ENCODE data around the gene VTI1A. TPM values are rescaled to one million over a fixed set of nuclear protein-coding genes. Genes with fewer than 3 reads are reported as not detected.

VTI1A gene
- total RNA-seq, 1 experiment from 2014 or later: 61.7 TPM

DNA sequence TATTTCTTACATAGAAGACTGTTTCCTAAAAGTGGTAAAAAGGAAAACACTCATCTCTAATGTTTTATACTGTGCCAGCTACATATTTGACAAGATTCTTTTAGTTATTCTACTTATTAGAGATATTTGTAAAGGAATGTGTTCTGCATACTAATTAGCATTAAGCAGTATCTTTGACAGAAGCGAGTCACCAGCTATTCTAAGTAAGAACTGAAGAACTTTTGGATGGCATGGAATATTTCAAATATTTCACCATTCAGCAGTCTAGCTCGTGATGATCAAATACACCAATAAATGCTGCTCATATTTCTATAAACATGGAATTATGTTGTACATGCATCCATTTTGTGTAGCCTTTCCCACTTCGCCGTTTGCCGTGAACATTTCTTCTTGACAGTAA is 261.4 kb downstream of the VTI1A start:
- no peaks in the 10 kb centered on the region for H4K20me1 ChIP-seq (ENCODE audit: insufficient read depth, low read depth, low read length)
- H3K4me1 ChIP-seq (ENCODE audit: low read length): no peaks in the 10 kb centered on the region
- H3K27me3 ChIP-seq (ENCODE audit: low read length): no peaks in the 10 kb centered on the region
- H3K4me2 ChIP-seq (ENCODE audit: low read depth, low read length, poor library complexity, severe bottlenecking): no peak overlapping the region
- H3K79me2 ChIP-seq (ENCODE audit: low read length): no peaks in the 10 kb centered on the region
- no peaks in the 10 kb centered on the region for H3K9me2 ChIP-seq (replicated peaks; ENCODE audit: insufficient read depth, low read length)
- no peak overlapping the region for H3K9ac ChIP-seq (ENCODE audit: low read length)
- H2AFZ ChIP-seq (ENCODE audit: low read length): no peak overlapping the region
- no peak overlapping the region for H3K4me3 ChIP-seq (ENCODE audit: low read length)
- H3K9me3 ChIP-seq (ENCODE audit: low read length): no peaks in the 10 kb centered on the region
- no peaks in the 10 kb centered on the region for H3K36me3 ChIP-seq (ENCODE audit: insufficient read depth, low read length)
- H3K27ac ChIP-seq (ENCODE audit: low read length): no peak overlapping the region
- no peak for DNase-seq

GRCh38 chr10:112710528-112710927 is 263.5 kb downstream of the VTI1A start:
- Histone ChIP-seq H3K9me3 (ENCODE audit: low read length) (no peaks in the 10 kb centered on the region), H3K79me2 (ENCODE audit: low read length) (no peaks in the 10 kb centered on the region), H2AFZ (ENCODE audit: low read length) (no peak overlapping the region), H3K4me3 (ENCODE audit: low read length) (no peak overlapping the region), H3K27ac (ENCODE audit: low read length) (no peak overlapping the region), H3K36me3 (ENCODE audit: insufficient read depth, low read length) (no peaks in the 10 kb centered on the region), H3K9ac (ENCODE audit: low read length) (no peak overlapping the region), H4K20me1 (ENCODE audit: insufficient read depth, low read depth, low read length) (no peaks in the 10 kb centered on the region), H3K4me1 (ENCODE audit: low read length) (no peaks in the 10 kb centered on the region), H3K27me3 (ENCODE audit: low read length) (no peaks in the 10 kb centered on the region), H3K9me2 (replicated peaks; ENCODE audit: insufficient read depth, low read length) (no peaks in the 10 kb centered on the region), H3K4me2 (ENCODE audit: low read depth, low read length, poor library complexity, severe bottlenecking) (no peak overlapping the region)
- no peak for DNase-seq

- Histone ChIP-seq H3K4me2 (ENCODE audit: low read depth, low read length, poor library complexity, severe bottlenecking) (no peak overlapping the region), H3K79me2 (ENCODE audit: low read length) (no peaks in the 10 kb centered on the region), H3K9me2 (replicated peaks; ENCODE audit: insufficient read depth, low read length) (no peaks in the 10 kb centered on the region), H3K4me3 (ENCODE audit: low read length) (no peak overlapping the region), H3K4me1 (ENCODE audit: low read length) (no peaks in the 10 kb centered on the region), H3K27ac (ENCODE audit: low read length) (no peak overlapping the region), H3K9me3 (ENCODE audit: low read length) (no peaks in the 10 kb centered on the region), H3K36me3 (ENCODE audit: insufficient read depth, low read length) (no peaks in the 10 kb centered on the region), H3K27me3 (ENCODE audit: low read length) (no peaks in the 10 kb centered on the region), H4K20me1 (ENCODE audit: insufficient read depth, low read depth, low read length) (no peaks in the 10 kb centered on the region), H2AFZ (ENCODE audit: low read length) (no peak overlapping the region), H3K9ac (ENCODE audit: low read length) (no peak overlapping the region)
- DNase-seq: no peak
Observed at GRCh38 chr10:112711366-112711765, 264.4 kb downstream of the VTI1A start.

GRCh38 chr10:112712536-112712935 is 265.5 kb downstream of the VTI1A start:
- no peaks in the 10 kb centered on the region for H3K79me2 ChIP-seq (ENCODE audit: low read length)
- H3K27me3 ChIP-seq (ENCODE audit: low read length): no peaks in the 10 kb centered on the region
- no peak overlapping the region for H3K9ac ChIP-seq (ENCODE audit: low read length)
- H4K20me1 ChIP-seq (ENCODE audit: insufficient read depth, low read depth, low read length): no peaks in the 10 kb centered on the region
- no peak for DNase-seq
- no peak overlapping the region for H2AFZ ChIP-seq (ENCODE audit: low read length)
- H3K4me1 ChIP-seq (ENCODE audit: low read length): no peaks in the 10 kb centered on the region
- H3K36me3 ChIP-seq (ENCODE audit: insufficient read depth, low read length): no peaks in the 10 kb centered on the region
- H3K4me3 ChIP-seq (ENCODE audit: low read length): no peak overlapping the region
- H3K27ac ChIP-seq (ENCODE audit: low read length): no peak overlapping the region
- no peak overlapping the region for H3K4me2 ChIP-seq (ENCODE audit: low read depth, low read length, poor library complexity, severe bottlenecking)
- no peaks in the 10 kb centered on the region for H3K9me2 ChIP-seq (replicated peaks; ENCODE audit: insufficient read depth, low read length)
- no peaks in the 10 kb centered on the region for H3K9me3 ChIP-seq (ENCODE audit: low read length)

GRCh38 chr10:112713411-112713810 is 266.4 kb downstream of the VTI1A start:
- Histone ChIP-seq H4K20me1 (ENCODE audit: insufficient read depth, low read depth, low read length) (no peaks in the 10 kb centered on the region), H3K4me1 (ENCODE audit: low read length) (no peaks in the 10 kb centered on the region), H3K9ac (ENCODE audit: low read length) (no peak overlapping the region), H3K36me3 (ENCODE audit: insufficient read depth, low read length) (no peaks in the 10 kb centered on the region), H3K9me2 (replicated peaks; ENCODE audit: insufficient read depth, low read length) (no peaks in the 10 kb centered on the region), H3K79me2 (ENCODE audit: low read length) (no peaks in the 10 kb centered on the region), H3K4me2 (ENCODE audit: low read depth, low read length, poor library complexity, severe bottlenecking) (no peak overlapping the region), H3K9me3 (ENCODE audit: low read length) (no peaks in the 10 kb centered on the region), H2AFZ (ENCODE audit: low read length) (no peak overlapping the region), H3K4me3 (ENCODE audit: low read length) (no peak overlapping the region), H3K27ac (ENCODE audit: low read length) (no peak overlapping the region), H3K27me3 (ENCODE audit: low read length) (no peaks in the 10 kb centered on the region)
- DNase-seq: no peak

DNA sequence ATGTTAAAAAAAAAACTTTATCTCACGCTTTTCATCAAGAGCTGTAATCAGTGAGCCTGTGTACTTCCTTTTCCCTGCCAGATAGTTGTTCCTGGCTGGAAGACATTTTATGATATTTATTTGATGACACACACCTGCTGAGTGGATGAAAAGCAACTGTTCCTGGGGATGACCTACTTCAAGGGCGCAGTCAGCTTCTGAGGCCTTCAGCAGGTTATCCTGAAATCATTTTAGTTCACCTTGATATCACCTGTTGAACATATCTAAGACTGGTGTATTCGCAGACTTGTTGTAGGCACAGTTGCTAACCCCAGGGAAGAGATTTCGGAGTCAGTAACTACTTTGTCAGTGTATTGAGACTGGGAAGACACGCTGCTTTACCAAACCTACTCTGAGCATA is 268.6 kb downstream of the VTI1A start:
- DNase-seq: no peak
- Histone ChIP-seq H3K9me3 (ENCODE audit: low read length) (no peaks in the 10 kb centered on the region), H3K27ac (ENCODE audit: low read length) (no peak overlapping the region), H2AFZ (ENCODE audit: low read length) (no peak overlapping the region), H4K20me1 (ENCODE audit: insufficient read depth, low read depth, low read length) (no peaks in the 10 kb centered on the region), H3K9me2 (replicated peaks; ENCODE audit: insufficient read depth, low read length) (no peaks in the 10 kb centered on the region), H3K9ac (ENCODE audit: low read length) (no peak overlapping the region), H3K4me1 (ENCODE audit: low read length) (peaks cover 8% of the 10 kb centered on the region; the same call in 1 of the 2 replicates), H3K79me2 (ENCODE audit: low read length) (no peaks in the 10 kb centered on the region), H3K27me3 (ENCODE audit: low read length) (no peaks in the 10 kb centered on the region), H3K4me2 (ENCODE audit: low read depth, low read length, poor library complexity, severe bottlenecking) (no peak overlapping the region), H3K4me3 (ENCODE audit: low read length) (no peak overlapping the region), H3K36me3 (ENCODE audit: insufficient read depth, low read length) (no peaks in the 10 kb centered on the region)

GRCh38 chr10:112716076-112716475 is 269.1 kb downstream of the VTI1A start:
- H3K4me3 ChIP-seq (ENCODE audit: low read length): no peak overlapping the region
- H3K9me2 ChIP-seq (replicated peaks; ENCODE audit: insufficient read depth, low read length): no peaks in the 10 kb centered on the region
- H3K4me2 ChIP-seq (ENCODE audit: low read depth, low read length, poor library complexity, severe bottlenecking): no peak overlapping the region
- H3K79me2 ChIP-seq (ENCODE audit: low read length): no peaks in the 10 kb centered on the region
- peaks cover 12% of the 10 kb centered on the region for H3K4me1 ChIP-seq (ENCODE audit: low read length)
- no peaks in the 10 kb centered on the region for H3K9me3 ChIP-seq (ENCODE audit: low read length)
- no peaks in the 10 kb centered on the region for H4K20me1 ChIP-seq (ENCODE audit: insufficient read depth, low read depth, low read length)
- no peak for DNase-seq
- H3K27me3 ChIP-seq (ENCODE audit: low read length): no peaks in the 10 kb centered on the region
- H3K27ac ChIP-seq (ENCODE audit: low read length): no peak overlapping the region
- no peak overlapping the region for H3K9ac ChIP-seq (ENCODE audit: low read length)
- H3K36me3 ChIP-seq (ENCODE audit: insufficient read depth, low read length): no peaks in the 10 kb centered on the region
- no peak overlapping the region for H2AFZ ChIP-seq (ENCODE audit: low read length)

GRCh38 chr10:112716924-112717413 is 270.0 kb downstream of the VTI1A start:
- Histone ChIP-seq H3K9me2 (replicated peaks; ENCODE audit: insufficient read depth, low read length) (no peaks in the 10 kb centered on the region), H3K4me2 (ENCODE audit: low read depth, low read length, poor library complexity, severe bottlenecking) (no peak overlapping the region), H3K4me3 (ENCODE audit: low read length) (no peak overlapping the region), H3K36me3 (ENCODE audit: insufficient read depth, low read length) (no peaks in the 10 kb centered on the region), H4K20me1 (ENCODE audit: insufficient read depth, low read depth, low read length) (no peaks in the 10 kb centered on the region), H3K27me3 (ENCODE audit: low read length) (no peaks in the 10 kb centered on the region), H3K9me3 (ENCODE audit: low read length) (no peaks in the 10 kb centered on the region), H3K27ac (ENCODE audit: low read length) (no peak overlapping the region), H3K79me2 (ENCODE audit: low read length) (no peaks in the 10 kb centered on the region), H3K4me1 (ENCODE audit: low read length) (peaks cover 17% of the 10 kb centered on the region), H2AFZ (ENCODE audit: low read length) (no peak overlapping the region), H3K9ac (ENCODE audit: low read length) (no peak overlapping the region)
- DNase-seq: no peak

GRCh38 chr10:112720178-112720577 is 273.2 kb downstream of the VTI1A start:
- Histone ChIP-seq H3K27ac (ENCODE audit: low read length) (no peak overlapping the region), H3K27me3 (ENCODE audit: low read length) (no peaks in the 10 kb centered on the region), H3K9ac (ENCODE audit: low read length) (no peak overlapping the region), H4K20me1 (ENCODE audit: insufficient read depth, low read depth, low read length) (no peaks in the 10 kb centered on the region), H3K4me1 (ENCODE audit: low read length) (peaks cover 17% of the 10 kb centered on the region), H3K4me2 (ENCODE audit: low read depth, low read length, poor library complexity, severe bottlenecking) (no peak overlapping the region), H3K9me3 (ENCODE audit: low read length) (no peaks in the 10 kb centered on the region), H3K36me3 (ENCODE audit: insufficient read depth, low read length) (no peaks in the 10 kb centered on the region), H2AFZ (ENCODE audit: low read length) (no peak overlapping the region), H3K79me2 (ENCODE audit: low read length) (no peaks in the 10 kb centered on the region), H3K4me3 (ENCODE audit: low read length) (no peak overlapping the region), H3K9me2 (replicated peaks; ENCODE audit: insufficient read depth, low read length) (no peaks in the 10 kb centered on the region)
- no peak for DNase-seq
